ENCODE measurements around the gene DGKZ.

DNA sequence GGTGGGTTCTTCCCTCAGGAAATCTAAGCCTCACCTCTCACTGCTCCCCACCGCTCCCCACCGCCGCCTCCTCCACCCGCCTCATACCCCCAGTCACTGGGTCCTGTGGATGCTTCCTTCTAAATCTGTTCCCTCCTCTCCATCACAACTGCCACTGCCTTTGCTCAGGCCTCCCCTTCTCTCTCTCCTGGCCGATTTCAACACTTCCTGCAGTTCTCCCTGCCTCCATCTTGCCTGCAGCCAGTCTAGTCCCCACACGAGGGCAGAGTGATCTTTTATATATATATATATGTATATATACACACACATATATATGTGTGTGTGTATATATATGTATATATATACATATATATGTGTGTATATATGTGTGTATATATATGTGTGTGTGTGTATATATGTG lies 42.0 kb upstream of the DGKZ start:
- no peak for TF ChIP-seq POLR2A (IDR thresholded peaks at IDR 0.05; ENCODE audit: low read length)
- no peak for TF ChIP-seq GATA1 (IDR thresholded peaks at IDR 0.05; ENCODE audit: low read depth, low read length)
